Measurements from ENCODE around the gene RABL6. TPM values are rescaled to one million over a fixed set of nuclear protein-coding genes. Genes with fewer than 3 reads are reported as not detected.

The RABL6 gene
- total RNA-seq = 64.2 and 64.8 TPM in 2 replicates

GRCh38 chr9:136807281-136808074 lies at the start of gene RABL6:
Gene RABL6, plus strand, starts transcription at chr9:136807948. Its CDS starts 249 bp downstream, at chr9:136808197.
- H4K20me1 ChIP-seq (ENCODE audit: insufficient read depth, low read length) = peaks cover 14% of the 10 kb centered on the region
- H3K4me1 ChIP-seq (ENCODE audit: insufficient read depth, low read length) = peaks cover 16% of the 10 kb centered on the region
- DNase-seq (ENCODE audit: insufficient read length, low spot score, missing footprints) = peak; percentile 100
- H3K9me3 ChIP-seq (ENCODE audit: low read depth, low read length) = no peaks in the 10 kb centered on the region
- peaks cover 44% of the 10 kb centered on the region for H3K79me2 ChIP-seq (ENCODE audit: insufficient read depth, low read length)
- H3K36me3 ChIP-seq (ENCODE audit: insufficient read depth, low read length) = peaks cover 12% of the 10 kb centered on the region
- no peaks in the 10 kb centered on the region for H3K27me3 ChIP-seq (ENCODE audit: insufficient read depth, low read length)
- H2AFZ ChIP-seq (ENCODE audit: low read length) = peak within 1 kb of the TSS; percentile 82
- peak within 1 kb of the TSS; percentile 99 for H3K4me2 ChIP-seq (ENCODE audit: insufficient read depth, low read length)
- H3K4me3 ChIP-seq (ENCODE audit: insufficient read depth, low read length) = peak within 1 kb of the TSS; percentile 89
- TF ChIP-seq, protein P1, sequence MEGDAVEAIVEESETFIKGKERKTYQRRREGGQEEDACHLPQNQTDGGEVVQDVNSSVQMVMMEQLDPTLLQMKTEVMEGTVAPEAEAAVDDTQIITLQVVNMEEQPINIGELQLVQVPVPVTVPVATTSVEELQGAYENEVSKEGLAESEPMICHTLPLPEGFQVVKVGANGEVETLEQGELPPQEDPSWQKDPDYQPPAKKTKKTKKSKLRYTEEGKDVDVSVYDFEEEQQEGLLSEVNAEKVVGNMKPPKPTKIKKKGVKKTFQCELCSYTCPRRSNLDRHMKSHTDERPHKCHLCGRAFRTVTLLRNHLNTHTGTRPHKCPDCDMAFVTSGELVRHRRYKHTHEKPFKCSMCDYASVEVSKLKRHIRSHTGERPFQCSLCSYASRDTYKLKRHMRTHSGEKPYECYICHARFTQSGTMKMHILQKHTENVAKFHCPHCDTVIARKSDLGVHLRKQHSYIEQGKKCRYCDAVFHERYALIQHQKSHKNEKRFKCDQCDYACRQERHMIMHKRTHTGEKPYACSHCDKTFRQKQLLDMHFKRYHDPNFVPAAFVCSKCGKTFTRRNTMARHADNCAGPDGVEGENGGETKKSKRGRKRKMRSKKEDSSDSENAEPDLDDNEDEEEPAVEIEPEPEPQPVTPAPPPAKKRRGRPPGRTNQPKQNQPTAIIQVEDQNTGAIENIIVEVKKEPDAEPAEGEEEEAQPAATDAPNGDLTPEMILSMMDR (IDR thresholded peaks at IDR 0.05; ENCODE audit: extremely low read depth, low read depth, low read length) = no peak
- peak within 1 kb of the TSS; percentile 53 for H3K27ac ChIP-seq (ENCODE audit: low read depth, low read length)

DNA sequence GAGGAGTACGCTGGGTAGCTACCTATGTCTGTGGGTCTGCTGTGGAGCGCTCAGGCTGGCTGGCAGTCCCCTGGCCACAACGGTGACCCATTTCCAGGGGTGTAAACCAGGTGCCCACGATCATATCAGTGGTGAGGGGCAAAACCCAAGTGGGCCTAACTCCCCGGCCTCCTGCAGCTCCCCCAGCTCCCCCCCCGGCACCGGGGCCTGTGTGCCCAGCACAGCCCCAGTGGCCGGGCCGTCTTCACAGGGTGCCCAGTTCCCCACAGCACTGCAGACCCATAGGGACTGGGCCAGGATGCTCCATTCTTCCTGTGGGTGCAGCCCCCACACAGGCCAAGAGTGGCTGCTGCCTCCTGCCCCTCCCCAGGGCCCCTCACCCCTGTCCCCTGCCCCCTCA lies 48.7 kb upstream of the RABL6 start:
- TF ChIP-seq, protein P1 (IDR thresholded peaks at IDR 0.05; ENCODE audit: extremely low read depth, low read depth, low read length) = no peak
- no peaks in the 10 kb centered on the region for H3K4me1 ChIP-seq (ENCODE audit: insufficient read depth, low read length)
- H3K27me3 ChIP-seq (ENCODE audit: insufficient read depth, low read length) = no peaks in the 10 kb centered on the region
- H2AFZ ChIP-seq (ENCODE audit: low read length) = no peak overlapping the region
- no peaks in the 10 kb centered on the region for H4K20me1 ChIP-seq (ENCODE audit: insufficient read depth, low read length)
- H3K4me3 ChIP-seq (ENCODE audit: insufficient read depth, low read length) = no peak overlapping the region
- H3K9me3 ChIP-seq (ENCODE audit: low read depth, low read length) = peaks cover 6% of the 10 kb centered on the region
- no peak overlapping the region for H3K4me2 ChIP-seq (ENCODE audit: insufficient read depth, low read length)
- DNase-seq (ENCODE audit: insufficient read length, low spot score, missing footprints) = peak; percentile 63
- H3K36me3 ChIP-seq (ENCODE audit: insufficient read depth, low read length) = no peaks in the 10 kb centered on the region
- no peaks in the 10 kb centered on the region for H3K79me2 ChIP-seq (ENCODE audit: insufficient read depth, low read length)
- H3K27ac ChIP-seq (ENCODE audit: low read depth, low read length) = no peak overlapping the region

GRCh38 chr9:136759436-136760325 lies 48.1 kb upstream of the RABL6 start:
- Histone ChIP-seq H3K4me1 (ENCODE audit: insufficient read depth, low read length) (no peaks in the 10 kb centered on the region), H3K4me3 (ENCODE audit: insufficient read depth, low read length) (no peak overlapping the region), H4K20me1 (ENCODE audit: insufficient read depth, low read length) (no peaks in the 10 kb centered on the region), H3K4me2 (ENCODE audit: insufficient read depth, low read length) (no peak overlapping the region), H3K9me3 (ENCODE audit: low read depth, low read length) (peaks cover 6% of the 10 kb centered on the region), H3K36me3 (ENCODE audit: insufficient read depth, low read length) (no peaks in the 10 kb centered on the region), H3K27ac (ENCODE audit: low read depth, low read length) (no peak overlapping the region), H3K79me2 (ENCODE audit: insufficient read depth, low read length) (no peaks in the 10 kb centered on the region), H2AFZ (ENCODE audit: low read length) (no peak overlapping the region), H3K27me3 (ENCODE audit: insufficient read depth, low read length) (no peaks in the 10 kb centered on the region)
- TF ChIP-seq, protein P1 (IDR thresholded peaks at IDR 0.05; ENCODE audit: extremely low read depth, low read depth, low read length) = no peak
- peak; percentile 72 for DNase-seq (ENCODE audit: insufficient read length, low spot score, missing footprints)

- no peak overlapping the region for H3K27ac ChIP-seq (ENCODE audit: low read depth, low read length)
- H3K4me2 ChIP-seq (ENCODE audit: insufficient read depth, low read length) = no peak overlapping the region
- peaks cover 6% of the 10 kb centered on the region for H3K9me3 ChIP-seq (ENCODE audit: low read depth, low read length)
- H2AFZ ChIP-seq (ENCODE audit: low read length) = no peak overlapping the region
- H3K36me3 ChIP-seq (ENCODE audit: insufficient read depth, low read length) = no peaks in the 10 kb centered on the region
- peak; percentile 38 for DNase-seq (ENCODE audit: insufficient read length, low spot score, missing footprints)
- no peaks in the 10 kb centered on the region for H3K4me1 ChIP-seq (ENCODE audit: insufficient read depth, low read length)
- H3K27me3 ChIP-seq (ENCODE audit: insufficient read depth, low read length) = no peaks in the 10 kb centered on the region
- no peaks in the 10 kb centered on the region for H3K79me2 ChIP-seq (ENCODE audit: insufficient read depth, low read length)
- H3K4me3 ChIP-seq (ENCODE audit: insufficient read depth, low read length) = no peak overlapping the region
- TF ChIP-seq, protein P1 (IDR thresholded peaks at IDR 0.05; ENCODE audit: extremely low read depth, low read depth, low read length) = no peak
- H4K20me1 ChIP-seq (ENCODE audit: insufficient read depth, low read length) = no peaks in the 10 kb centered on the region
Observed at GRCh38 chr9:136760424-136760823, 47.3 kb upstream of the RABL6 start.
